Hepatocyte (in vitro differentiated cells): Measurements from ENCODE around the gene TACSTD2.

Source experiments
- CTCF ChIP-seq: fragments of 200-600 bp; sonication (generic); IDR thresholded peaks from 2 replicates; pipeline ENCODE4 v1.5.1; 2016; ENCODE audit warnings: antibody characterized with exemption, mild to moderate bottlenecking; ENCODE audit not compliant: poor library complexity
- EZH2 ChIP-seq: fragments of 200-600 bp; sonication (generic); IDR thresholded peaks from 2 replicates; pipeline ENCODE4 v1.6.1; 2016; ENCODE audit warnings: antibody characterized with exemption, mild to moderate bottlenecking, borderline replicate concordance
- EZH2phosphoT487 ChIP-seq: fragments of 200-600 bp; sonication (generic); IDR thresholded peaks from one replicate; pipeline ENCODE4 v1.6.1; 2018; ENCODE audit warnings: antibody characterized with exemption, mild to moderate bottlenecking, low read depth, moderate library complexity; ENCODE audit not compliant: unreplicated experiment, severe bottlenecking

DNA sequence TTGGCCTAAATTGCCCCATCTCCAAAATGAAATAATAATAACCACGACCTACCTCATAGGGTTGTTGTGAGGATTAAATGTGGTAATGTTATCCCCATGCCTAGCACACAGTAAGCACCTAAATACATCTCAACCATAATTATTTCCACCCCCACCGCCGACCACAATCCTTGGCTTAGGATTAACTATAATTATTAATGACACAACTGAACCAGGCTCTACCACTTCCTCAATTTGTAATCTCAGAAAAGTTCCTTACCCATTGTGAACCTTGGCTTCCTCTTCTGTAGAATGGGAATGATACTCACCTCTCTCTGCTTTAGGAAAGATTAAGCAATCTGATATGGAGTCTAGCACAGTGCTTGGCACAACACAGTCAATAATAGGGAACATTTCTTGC is 44.3 kb upstream of the TACSTD2 start:
- TF ChIP-seq CTCF (no peak), EZH2 (no peak), EZH2phosphoT487 (no peak)
